ENCODE measurements around the gene FILIP1L.

The FILIP1L gene

GRCh38 chr3:99915906-99916432, 198.3 kb downstream of the FILIP1L start:
- no peak overlapping the region for H3K4me3 ChIP-seq (ENCODE audit: low read depth in 1 of 2, low read length in 1 of 2)
- H3K4me1 ChIP-seq (ENCODE audit: control insufficient read depth in 1 of 2, insufficient read depth in 1 of 2, low read depth in 1 of 2, low read length in 1 of 2), result peaks cover 0 to 3% of the 10 kb centered on the region in 2 experiments
- no peaks in the 10 kb centered on the region for H3K36me3 ChIP-seq
- H3K27me3 ChIP-seq, result no peaks in the 10 kb centered on the region
- no peaks in the 10 kb centered on the region for H3K9me3 ChIP-seq
- TF ChIP-seq CTCF (IDR thresholded peaks at IDR 0.05), result no peak
- H3K27ac ChIP-seq, result no peak overlapping the region

- H3K27me3 ChIP-seq, result no peaks in the 10 kb centered on the region
- H3K9me3 ChIP-seq, result no peaks in the 10 kb centered on the region
- no peak overlapping the region for H3K4me3 ChIP-seq (ENCODE audit: low read depth in 1 of 2, low read length in 1 of 2)
- no peaks in the 10 kb centered on the region for H3K36me3 ChIP-seq
- no peaks in the 10 kb centered on the region for H3K4me1 ChIP-seq (ENCODE audit: control insufficient read depth in 1 of 2, insufficient read depth in 1 of 2, low read depth in 1 of 2, low read length in 1 of 2)
- no peak overlapping the region for H3K27ac ChIP-seq
- TF ChIP-seq CTCF (IDR thresholded peaks at IDR 0.05), result no peak
Measured at GRCh38 chr3:99911433-99911832, 202.9 kb downstream of the FILIP1L start.

GRCh38 chr3:99910752-99911290, 203.5 kb downstream of the FILIP1L start:
- no peaks in the 10 kb centered on the region for H3K9me3 ChIP-seq
- no peak overlapping the region for H3K4me3 ChIP-seq (ENCODE audit: low read depth in 1 of 2, low read length in 1 of 2)
- no peak for TF ChIP-seq CTCF (IDR thresholded peaks at IDR 0.05)
- no peaks in the 10 kb centered on the region for H3K27me3 ChIP-seq
- H3K27ac ChIP-seq, result no peak overlapping the region
- H3K4me1 ChIP-seq (ENCODE audit: control insufficient read depth in 1 of 2, insufficient read depth in 1 of 2, low read depth in 1 of 2, low read length in 1 of 2), result no peaks in the 10 kb centered on the region
- H3K36me3 ChIP-seq, result no peaks in the 10 kb centered on the region

GRCh38 chr3:99909714-99910495, 204.4 kb downstream of the FILIP1L start:
- no peak overlapping the region for H3K27ac ChIP-seq
- no peaks in the 10 kb centered on the region for H3K9me3 ChIP-seq

GRCh38 chr3:99907959-99908544, 206.2 kb downstream of the FILIP1L start:
- H3K4me3 ChIP-seq (ENCODE audit: low read depth in 1 of 2, low read length in 1 of 2), result no peak overlapping the region
- H3K27ac ChIP-seq, result no peak overlapping the region
- TF ChIP-seq CTCF (IDR thresholded peaks at IDR 0.05), result no peak
- H3K9me3 ChIP-seq, result no peaks in the 10 kb centered on the region
- H3K36me3 ChIP-seq, result no peaks in the 10 kb centered on the region
- H3K4me1 ChIP-seq (ENCODE audit: control insufficient read depth in 1 of 2, insufficient read depth in 1 of 2, low read depth in 1 of 2, low read length in 1 of 2), result no peaks in the 10 kb centered on the region
- H3K27me3 ChIP-seq, result no peaks in the 10 kb centered on the region

More at GRCh38 chr3:99909714-99910495, 204.4 kb downstream of the FILIP1L start:
- no peak for TF ChIP-seq CTCF (IDR thresholded peaks at IDR 0.05)
- Histone ChIP-seq H3K4me1 (ENCODE audit: control insufficient read depth in 1 of 2, insufficient read depth in 1 of 2, low read depth in 1 of 2, low read length in 1 of 2) (no peaks in the 10 kb centered on the region), H3K27me3 (no peaks in the 10 kb centered on the region), H3K36me3 (no peaks in the 10 kb centered on the region), H3K4me3 (ENCODE audit: low read depth in 1 of 2, low read length in 1 of 2) (no peak overlapping the region)

Measured in neutrophil (primary cell).